Measurements from ENCODE around the gene RBMS3.
A peak's percentile ranks its signal among the peaks of the same experiment; 100 is the strongest.

RBMS3 gene

DNA sequence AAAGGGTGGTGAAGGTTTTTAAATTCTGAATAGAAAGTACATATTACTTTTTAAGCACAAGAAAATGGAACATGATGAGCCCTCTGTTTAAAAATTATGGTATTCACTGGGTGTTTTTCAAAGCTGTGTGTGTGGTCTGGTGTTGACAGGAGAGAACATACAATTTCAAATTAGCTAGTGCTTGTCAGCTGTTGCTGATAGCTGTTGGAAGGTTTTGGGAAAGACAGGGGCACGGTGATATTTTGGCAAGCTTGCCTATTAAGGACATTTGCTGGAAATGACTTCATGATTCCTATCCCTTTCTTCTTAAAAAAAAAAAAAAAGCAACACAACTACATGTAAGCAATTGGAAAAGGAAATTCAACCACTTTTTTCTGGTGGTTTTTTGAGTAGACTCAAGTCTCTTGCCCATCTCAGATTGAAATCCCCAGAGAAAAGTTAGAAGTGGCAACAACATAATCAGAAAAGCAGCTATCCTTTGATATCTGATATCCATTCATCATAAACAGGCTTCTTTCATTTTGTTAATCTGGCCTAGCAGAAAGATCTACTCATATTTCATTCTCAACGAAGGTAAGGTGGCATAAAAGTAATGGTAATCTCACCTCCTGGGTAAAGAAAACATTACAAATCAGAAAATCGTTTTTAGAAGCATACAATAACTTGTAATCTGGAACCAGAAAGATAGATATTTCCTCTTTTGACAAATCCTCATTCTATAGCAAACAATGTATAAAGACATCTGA is 130.0 kb downstream of the RBMS3 start:
- TF ChIP-seq, protein P1, sequence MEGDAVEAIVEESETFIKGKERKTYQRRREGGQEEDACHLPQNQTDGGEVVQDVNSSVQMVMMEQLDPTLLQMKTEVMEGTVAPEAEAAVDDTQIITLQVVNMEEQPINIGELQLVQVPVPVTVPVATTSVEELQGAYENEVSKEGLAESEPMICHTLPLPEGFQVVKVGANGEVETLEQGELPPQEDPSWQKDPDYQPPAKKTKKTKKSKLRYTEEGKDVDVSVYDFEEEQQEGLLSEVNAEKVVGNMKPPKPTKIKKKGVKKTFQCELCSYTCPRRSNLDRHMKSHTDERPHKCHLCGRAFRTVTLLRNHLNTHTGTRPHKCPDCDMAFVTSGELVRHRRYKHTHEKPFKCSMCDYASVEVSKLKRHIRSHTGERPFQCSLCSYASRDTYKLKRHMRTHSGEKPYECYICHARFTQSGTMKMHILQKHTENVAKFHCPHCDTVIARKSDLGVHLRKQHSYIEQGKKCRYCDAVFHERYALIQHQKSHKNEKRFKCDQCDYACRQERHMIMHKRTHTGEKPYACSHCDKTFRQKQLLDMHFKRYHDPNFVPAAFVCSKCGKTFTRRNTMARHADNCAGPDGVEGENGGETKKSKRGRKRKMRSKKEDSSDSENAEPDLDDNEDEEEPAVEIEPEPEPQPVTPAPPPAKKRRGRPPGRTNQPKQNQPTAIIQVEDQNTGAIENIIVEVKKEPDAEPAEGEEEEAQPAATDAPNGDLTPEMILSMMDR (IDR thresholded peaks at IDR 0.05; ENCODE audit: extremely low read depth, insufficient read depth, missing control alignments), result no peak
- in situ Hi-C loops (cut with MboI; ENCODE audit: low pct_unique_long_range_greater_than_20kb, low sequenced_read_pairs, unreplicated experiment), result no loop called here
- no peak for DNase-seq (ENCODE audit: low spot score)

DNA sequence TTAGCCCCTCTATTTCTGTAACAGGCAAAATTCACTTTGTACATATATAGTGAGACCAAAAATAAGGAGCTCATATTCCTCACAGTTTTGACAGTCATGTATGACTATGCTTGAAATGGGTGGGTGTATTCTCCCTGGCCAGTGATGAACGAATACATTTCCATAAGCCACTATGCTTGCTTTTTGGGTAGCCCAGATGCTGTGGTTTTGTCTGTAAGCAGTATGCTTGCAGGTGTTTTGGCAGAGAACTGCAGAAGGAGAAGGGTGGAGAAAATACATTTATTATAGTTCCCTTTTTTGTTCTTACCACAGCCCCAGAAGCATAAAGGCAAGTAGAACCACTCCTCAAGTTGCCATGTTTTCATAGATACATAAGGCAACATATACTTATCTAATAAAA is 131.2 kb downstream of the RBMS3 start:
- DNase-seq (ENCODE audit: low spot score), result peak; percentile 9
- TF ChIP-seq, protein P1 (IDR thresholded peaks at IDR 0.05; ENCODE audit: extremely low read depth, insufficient read depth, missing control alignments), result no peak
- in situ Hi-C loops (cut with MboI; ENCODE audit: low pct_unique_long_range_greater_than_20kb, low sequenced_read_pairs, unreplicated experiment), result no loop called here

DNA sequence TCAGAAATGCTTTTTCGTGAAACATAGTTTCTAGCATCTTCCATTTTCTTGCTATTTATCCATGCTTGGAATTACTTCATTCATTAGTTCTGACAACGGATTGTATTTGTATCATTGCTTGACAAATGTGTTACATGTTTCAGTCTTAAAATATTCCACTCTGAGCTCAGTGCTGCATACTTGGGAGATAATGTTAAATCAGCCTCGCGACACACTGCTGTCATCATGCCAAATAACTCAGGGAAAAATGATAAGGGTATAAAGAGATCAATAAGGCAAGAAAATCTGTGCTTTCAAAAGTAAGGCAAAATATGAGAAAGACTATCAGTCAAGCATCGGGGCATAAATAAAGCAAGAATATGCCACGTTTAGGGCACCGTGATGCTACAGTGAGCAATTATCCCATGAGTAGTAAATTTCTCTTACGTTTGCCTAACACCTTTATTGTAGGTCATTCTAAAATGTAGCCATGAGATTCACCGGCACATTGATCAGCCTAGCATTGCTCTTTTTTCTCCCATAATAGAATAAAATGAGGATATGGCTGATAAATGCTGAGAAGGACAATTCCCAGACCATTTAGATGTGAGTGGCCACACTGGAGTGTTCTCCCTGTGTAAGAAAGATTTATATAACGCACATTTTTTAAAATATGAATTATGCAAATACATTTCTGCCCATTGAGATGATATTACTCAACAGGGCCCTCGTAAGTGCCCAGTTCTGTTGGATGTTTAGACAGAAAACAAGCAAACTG is 133.8 kb downstream of the RBMS3 start:
- TF ChIP-seq, protein P1 (IDR thresholded peaks at IDR 0.05; ENCODE audit: extremely low read depth, insufficient read depth, missing control alignments), result no peak
- DNase-seq (ENCODE audit: low spot score), result no peak
- in situ Hi-C loops (cut with MboI; ENCODE audit: low pct_unique_long_range_greater_than_20kb, low sequenced_read_pairs, unreplicated experiment), result no loop called here

DNA sequence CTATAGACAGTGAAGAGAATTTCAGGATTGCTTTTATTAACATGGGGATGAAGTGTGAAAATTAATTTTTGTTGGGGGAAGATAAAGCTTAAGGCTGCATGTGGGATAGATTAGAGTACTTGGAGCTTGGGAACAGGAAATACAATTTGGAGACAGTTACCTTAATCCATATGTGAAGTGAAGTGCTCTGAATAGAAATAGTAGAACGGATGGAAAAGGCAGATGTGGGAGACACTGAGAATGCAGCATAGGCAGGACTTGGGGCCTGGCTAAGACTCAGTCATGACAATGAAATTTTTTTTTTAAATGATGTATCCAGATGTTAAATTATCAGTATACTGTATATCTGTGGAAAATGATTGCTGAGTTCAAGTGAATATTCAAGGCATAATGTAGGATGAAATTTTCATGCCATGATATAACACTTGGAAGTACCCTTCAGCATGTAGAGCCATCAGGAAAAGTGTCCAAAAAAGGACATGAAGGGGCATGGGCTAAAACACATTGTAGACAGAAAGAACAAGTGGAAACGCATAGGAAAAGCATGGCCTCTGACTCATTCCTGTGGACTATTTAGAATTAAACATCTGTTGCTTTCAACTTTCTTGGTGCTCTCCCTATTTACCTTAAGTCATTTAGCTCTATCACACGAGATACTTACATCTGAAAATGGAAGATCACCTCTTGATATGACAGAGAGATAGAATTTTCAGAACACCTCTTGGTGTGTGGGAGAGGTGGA is 134.8 kb downstream of the RBMS3 start:
- DNase-seq (ENCODE audit: low spot score), result no peak
- TF ChIP-seq, protein P1 (IDR thresholded peaks at IDR 0.05; ENCODE audit: extremely low read depth, insufficient read depth, missing control alignments), result no peak
- in situ Hi-C loops (cut with MboI; ENCODE audit: low pct_unique_long_range_greater_than_20kb, low sequenced_read_pairs, unreplicated experiment), result no loop called here

DNA sequence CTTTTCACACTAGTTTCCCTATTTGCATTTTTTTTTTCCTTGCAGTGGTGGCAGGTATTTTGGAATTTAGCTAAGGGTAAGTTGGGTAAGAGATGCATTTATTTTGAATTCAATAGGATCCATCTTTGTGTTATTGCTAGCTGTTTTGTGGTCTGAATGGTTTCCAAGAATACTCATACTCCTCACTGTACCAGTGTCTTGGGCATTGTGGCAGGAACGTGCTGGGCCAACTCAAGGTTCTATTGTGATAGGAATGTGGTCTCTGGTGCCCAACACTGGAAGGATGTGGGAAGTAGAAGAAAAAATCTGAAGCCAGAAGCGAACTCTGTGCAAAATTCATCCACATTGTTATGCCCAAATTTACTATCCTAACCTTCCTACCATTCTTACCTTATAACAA is 135.6 kb downstream of the RBMS3 start:
- in situ Hi-C loops (cut with MboI; ENCODE audit: low pct_unique_long_range_greater_than_20kb, low sequenced_read_pairs, unreplicated experiment), result no loop called here
- DNase-seq (ENCODE audit: low spot score), result no peak

DNA sequence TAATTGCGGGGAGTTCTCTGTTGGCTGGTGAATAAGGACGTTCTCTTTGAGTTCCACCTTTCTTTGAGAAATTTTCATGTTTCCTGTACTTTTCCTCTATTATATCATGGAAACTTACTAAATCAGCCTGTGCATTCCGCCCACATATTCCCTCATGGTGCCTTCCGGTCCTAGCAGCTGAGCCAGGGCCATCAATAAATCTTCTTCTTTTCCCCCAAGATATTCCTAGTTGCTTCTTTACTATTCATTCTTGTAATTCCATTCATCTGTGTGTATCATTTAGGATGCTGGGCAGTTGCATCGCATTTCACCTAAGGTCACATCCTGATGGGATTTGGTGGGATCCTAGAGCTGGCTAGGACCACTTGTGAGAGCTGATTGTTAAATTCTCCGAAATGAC is 139.2 kb downstream of the RBMS3 start:
- no peak for DNase-seq (ENCODE audit: low spot score)
- TF ChIP-seq, protein P1 (IDR thresholded peaks at IDR 0.05; ENCODE audit: extremely low read depth, insufficient read depth, missing control alignments), result no peak
- in situ Hi-C loops (cut with MboI; ENCODE audit: low pct_unique_long_range_greater_than_20kb, low sequenced_read_pairs, unreplicated experiment), result no loop called here

More for the DNA sequence above, 135.6 kb downstream of the RBMS3 start:
- TF ChIP-seq, protein P1 (IDR thresholded peaks at IDR 0.05; ENCODE audit: extremely low read depth, insufficient read depth, missing control alignments), result no peak
